Stimulated activated CD4-positive, alpha-beta T cell treated with anti-CD3 and anti-CD28 coated beads, Interleukin-1b, Interleukin-23, amount 100 ng/mL, for 4 hours (primary cell): ENCODE measurements around the gene COASY.

Experiments
- DNase-seq, 2 donors: peaks; one replicate each; pipeline ENCODE4 v3.0.0-alpha.2; 2020; ENCODE audit warnings: low read depth in 2 of 2

The COASY gene

DNA sequence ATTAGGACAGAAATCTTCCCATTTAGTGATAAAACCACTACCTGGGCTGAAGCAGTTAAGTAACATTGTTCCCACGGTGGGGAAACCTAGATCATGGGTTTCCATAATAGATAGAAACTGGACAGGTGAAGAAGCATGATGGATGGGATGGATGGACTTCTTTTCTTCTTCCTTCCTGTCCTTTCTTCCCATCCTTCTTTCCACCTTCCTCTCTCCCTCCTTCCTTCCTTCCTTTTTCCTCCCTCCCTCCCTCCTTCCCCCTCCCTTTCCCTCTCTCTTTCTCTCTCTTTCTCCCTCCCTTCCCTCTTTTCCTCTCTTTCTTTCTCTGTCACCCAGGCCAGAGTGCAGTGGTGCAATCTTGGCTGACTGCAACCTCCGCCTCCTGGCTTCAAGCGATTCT, 12.5 kb downstream of the COASY start:
- no peak for DNase-seq

DNA sequence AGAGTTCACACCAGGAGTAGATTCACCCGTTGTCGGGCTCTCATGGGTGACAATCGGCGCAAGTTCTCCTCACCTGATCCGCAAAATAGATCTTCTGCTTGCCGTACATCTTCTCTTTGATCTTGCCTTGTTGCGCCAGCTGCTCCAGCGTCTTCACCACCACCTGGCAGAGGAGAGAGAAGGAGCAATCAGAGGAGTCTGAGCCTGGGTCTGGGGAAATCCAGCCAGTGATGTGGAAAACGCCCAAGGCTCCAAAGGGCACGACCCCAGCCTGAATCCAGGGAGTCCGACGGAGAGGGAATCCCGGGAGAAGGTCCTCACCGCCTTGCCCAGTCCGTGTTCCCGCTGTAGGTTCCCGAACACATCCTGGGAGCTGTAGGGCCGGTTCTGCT, 15.2 kb downstream of the COASY start:
- DNase-seq, result no peak

DNA sequence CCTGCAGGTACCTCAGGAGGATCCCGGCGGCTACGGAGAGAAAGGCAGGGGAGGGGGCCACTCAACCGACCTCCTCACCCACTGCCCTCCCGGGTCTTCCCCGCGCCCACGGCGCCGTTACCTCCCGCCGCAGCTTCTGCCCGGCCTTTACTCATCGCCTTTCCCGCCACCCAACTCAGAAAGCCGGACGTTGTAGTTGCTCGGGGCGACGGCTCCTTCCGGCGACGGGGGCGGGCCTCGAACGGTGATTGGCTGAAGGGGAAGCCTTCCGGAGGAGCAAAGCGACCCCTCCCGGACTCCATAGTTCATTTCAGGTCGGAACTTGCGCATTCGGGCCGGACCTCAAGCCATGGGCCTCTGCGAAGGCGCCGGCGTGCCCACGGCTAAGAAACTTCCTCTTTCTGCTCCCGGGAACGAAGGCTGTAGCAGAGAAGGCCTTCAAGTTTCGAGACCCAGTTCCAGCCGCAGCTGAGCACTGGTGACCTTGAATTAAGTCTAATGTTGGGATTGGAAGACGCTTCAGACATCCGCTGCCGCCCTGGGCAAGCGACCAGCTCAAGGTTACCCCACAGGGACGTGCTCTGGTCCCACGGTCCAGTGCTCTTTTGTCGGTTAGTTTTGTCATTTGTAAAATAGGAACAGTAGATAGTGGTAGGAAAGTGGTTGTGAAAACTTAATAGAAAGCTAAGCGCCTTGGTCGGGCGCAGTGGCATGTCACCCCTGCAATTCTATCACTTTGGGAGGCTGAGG, 15.8 kb downstream of the COASY start, which contains the start of gene PSMC3IP:
PSMC3IP (minus strand) TSS at position 198 of the 750 bp plus-strand sequence; CDS start at position 155, 43 bp downstream.
- DNase-seq, result peak; percentile 82 to 92

DNA sequence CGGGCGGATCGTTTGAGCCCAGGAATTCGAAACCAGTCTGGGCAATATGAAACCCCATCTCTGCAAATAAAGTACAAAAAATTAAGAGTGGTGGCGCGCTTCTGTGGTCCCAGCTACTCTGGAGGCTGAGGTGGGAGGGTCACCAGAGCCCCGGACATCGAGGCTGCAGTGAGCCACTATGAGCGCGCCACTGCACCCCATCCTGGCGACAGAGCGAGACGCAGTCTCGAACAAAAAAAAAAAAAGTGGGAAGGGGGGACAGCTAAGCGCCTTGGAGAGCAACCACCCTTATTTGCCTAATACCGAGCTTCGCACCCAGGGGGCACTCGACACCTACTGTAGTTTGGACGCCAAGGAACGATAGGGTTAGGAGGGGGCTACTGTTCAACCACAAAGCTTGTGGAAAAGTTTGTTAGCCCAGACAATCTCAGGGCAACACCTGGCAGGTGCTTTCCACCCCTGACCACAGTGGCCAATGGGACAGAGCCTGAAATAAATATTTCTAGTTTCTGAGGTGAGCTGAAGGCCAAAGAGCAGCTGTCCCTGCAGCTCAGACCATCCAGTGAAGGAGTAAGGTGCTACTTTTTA, 16.4 kb downstream of the COASY start:
- DNase-seq, result peak; percentile 51 to 65

DNA sequence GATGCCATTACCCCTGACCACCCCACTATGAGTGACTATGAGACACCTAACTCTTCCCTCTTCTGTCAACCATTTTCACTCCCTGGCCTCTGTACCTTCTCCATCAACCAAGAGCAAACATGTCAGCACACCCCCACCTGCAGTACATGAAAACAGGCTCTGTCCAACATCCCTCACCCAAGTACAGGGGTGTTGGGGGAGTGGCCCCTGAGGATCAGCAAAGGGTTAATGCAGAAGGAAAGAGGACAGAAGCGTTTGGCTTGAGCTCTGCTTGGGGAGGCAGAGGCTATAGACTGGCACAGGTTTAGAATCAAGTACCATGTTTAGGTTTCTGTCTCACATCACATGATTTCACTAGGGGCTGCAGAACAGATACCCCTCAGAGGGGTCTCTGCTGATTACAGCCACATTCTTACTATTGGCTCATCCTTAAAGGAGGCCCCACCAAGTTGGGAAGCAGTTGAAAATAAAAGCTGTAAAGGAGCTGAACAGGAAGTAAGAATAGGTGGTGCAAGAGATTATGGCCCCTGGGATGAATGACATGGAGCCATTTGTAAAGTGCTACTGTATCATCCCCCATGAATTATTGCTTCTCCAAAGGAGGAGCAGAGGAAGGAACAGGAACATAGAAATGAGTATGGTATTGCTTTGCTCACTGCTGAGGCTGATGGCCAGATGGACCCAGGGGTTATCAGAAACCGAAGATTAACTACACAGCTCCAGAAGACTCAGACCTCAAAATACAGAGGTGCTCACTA, 18.0 kb downstream of the COASY start:
- DNase-seq, result no peak

DNA sequence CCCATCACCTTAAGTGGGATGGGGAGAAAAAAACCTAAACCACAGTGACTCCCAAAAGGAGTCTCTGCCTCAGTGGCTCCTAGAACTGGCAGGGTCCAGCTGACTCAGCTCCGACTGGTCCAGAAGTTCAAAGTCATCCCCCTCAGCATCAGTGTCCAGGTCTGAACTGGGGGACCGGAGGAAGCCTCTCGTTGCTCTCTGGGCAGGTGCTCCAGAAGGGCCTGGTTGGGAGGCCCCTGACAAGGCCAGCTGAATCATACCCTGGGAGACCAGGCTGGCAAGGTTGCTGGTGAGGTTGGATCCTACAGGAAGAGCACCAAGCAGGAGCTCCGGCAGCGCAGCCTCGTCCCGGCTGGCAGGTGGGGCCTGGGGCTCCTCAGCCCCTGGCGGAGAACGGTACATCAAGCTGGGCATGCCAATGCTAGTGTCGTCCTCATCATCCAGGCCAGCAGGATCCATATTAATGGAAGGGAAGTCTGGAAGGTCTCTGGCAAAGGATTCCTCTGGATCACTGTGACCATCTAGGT, 19.9 kb downstream of the COASY start:
- no peak for DNase-seq

DNA sequence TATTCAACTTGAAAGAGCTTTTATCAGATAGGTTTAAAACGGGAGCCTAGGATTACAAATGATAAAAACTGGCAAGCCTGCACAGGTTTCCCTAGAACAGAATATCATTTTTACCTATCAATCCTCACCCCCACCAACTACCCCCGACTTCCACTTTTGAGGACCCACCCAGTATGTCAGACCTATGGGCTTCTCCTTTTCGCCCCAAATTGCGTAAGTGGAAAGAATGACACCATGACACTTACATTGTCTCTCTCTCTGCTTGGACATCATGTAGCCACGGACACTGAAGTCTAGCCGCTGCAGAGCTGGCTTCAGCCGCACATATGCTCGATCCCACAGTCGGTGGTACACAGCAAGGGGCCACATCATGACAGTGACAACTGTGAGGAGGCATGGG, 22.9 kb downstream of the COASY start:
- DNase-seq, result no peak

DNA sequence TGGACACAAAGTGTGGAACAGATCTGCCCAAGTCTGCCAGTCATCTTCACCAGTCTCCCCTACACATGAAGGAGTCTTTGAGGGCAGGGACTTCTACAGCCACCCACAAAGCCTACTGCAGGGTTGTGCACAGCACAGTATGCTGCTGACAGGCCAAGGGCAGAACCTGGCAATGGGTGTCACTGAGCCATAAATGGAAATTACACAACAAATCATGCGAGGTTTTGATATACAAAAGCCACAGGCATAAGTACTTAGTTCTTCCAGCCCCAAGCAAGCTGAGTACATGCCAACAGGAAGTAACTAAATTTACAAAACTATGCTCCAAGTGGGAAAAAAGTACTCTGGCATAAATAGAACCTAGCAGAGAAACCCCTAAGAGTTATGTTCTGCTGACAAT, 23.4 kb downstream of the COASY start:
- no peak for DNase-seq

DNA sequence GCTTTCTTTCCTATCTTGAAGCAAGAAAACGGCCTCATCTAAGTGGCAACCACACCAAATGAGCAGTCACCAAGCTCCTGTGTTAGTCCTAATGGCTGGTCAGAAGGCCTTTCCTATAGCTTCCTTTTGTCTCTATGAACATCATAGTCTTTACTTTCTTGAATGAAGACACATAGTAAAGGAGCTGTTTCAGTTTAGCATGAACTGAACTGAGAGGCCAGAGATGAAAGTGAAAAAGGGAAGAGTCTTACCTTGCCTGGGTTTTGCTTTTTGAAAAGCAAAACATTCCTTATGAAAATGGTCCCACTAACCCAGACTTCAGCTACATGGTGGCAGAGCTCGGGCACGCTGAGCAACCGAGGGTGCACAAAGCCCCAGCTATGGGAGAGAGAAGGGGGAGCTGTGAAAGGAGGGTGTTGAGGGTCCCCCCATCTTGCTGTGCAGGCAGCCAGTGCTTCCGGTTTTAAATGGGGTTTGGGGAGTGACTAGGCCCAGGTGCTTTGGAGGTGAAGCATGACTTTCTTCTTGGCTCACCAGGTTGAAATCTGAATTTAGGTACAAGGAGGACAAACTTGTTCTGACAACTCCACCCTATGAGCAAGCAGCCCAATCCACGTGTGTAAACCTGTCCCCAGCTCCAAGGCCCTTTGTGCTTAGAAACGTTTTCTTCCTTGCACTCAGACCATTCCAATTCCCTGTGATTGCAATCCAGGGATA, 24.7 kb downstream of the COASY start:
- DNase-seq, result no peak

DNA sequence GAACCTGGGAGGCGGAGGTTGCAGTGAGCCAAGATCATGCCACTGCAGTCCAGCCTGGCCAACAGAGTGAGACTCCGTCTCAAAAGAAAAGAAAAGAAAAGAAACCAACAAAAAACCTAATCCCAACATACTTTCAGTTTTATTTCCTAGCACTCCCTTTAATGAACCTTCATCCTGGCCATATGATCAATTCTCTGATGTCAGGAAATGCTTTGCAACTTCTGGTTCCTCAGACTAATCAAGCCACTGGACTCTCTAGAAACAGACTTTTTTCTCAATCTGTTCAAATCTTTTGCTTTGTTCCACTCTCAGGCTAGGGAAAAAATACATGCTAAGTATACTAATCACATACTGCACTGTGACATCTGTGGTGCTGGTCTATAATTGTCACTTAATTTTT, 28.9 kb downstream of the COASY start:
- no peak for DNase-seq

DNA sequence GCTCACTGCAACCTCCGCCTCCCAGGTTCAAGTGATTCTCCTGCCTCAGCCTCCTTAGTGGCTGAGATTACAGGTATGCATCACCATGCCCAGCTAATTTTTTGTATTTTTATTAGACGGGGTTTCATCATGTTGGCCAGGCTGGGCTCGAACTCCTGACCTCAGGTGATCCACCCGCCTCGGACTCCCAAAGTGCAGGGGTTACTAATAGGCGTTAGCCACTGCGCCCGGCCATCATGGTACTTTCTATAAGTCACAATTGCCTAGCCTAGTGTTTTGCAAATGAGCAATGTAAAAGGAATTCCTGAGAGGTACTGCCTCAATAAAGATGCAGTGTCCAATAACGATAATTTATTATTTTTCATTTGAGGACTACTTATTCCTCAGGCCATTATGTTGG, 29.5 kb downstream of the COASY start:
- no peak for DNase-seq

DNA sequence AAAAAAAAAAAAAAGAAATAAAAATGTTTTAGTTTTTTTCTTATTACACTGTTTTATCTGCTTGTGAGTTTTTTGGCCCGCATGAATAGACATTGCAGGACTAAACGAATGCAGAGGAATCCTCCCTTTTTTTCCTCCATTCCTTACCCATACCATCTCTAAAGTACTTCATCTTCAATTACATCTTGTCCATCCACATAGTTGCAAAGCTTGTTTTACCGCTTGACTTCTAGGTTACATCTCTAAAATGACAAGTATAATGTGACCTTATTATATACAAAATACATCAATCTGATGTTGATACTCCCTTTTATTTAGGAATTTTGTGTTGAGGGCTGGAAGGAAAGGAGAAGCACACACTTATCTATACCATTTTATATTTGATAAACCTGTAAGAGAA, 34.4 kb downstream of the COASY start:
- no peak for DNase-seq

DNA sequence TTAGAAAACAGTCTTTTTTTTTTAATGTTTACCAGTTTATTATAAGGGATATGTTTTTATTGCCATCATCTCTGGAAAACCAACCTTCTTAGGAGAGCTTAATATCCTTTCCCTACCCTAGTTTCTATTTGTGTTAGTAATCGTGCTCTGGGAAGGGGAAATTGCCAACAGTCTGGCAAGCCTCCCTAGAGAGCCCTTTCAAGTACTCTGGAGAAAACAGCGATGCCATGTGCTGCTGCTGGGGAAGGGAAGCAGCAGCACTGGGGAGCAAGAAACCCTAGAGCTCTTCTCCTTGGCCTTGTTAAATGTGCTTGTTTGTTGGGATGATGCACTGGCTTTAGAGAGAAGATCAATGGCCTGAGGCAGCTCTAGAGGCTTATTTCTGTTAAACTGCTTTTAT, 37.0 kb downstream of the COASY start:
- DNase-seq, result no peak

DNA sequence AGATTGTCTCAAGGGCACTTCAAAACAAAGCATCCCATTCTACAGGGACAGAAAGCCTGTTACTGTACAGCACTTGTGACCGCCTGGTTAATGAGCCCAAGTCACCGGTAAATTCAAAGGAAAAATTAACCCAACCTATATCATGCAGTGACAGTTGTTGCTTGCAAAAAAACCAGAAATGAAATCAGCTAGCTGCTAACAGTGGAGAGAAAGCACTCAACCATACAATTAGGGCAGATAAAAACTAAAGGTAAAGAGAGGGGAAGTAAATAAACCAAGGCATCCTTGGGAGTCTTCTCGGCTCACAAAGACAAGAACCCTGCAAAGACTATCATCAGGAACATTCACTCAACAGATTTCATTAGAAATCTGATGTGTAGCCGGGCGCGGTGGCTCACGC, 41.4 kb downstream of the COASY start:
- no peak for DNase-seq

DNA sequence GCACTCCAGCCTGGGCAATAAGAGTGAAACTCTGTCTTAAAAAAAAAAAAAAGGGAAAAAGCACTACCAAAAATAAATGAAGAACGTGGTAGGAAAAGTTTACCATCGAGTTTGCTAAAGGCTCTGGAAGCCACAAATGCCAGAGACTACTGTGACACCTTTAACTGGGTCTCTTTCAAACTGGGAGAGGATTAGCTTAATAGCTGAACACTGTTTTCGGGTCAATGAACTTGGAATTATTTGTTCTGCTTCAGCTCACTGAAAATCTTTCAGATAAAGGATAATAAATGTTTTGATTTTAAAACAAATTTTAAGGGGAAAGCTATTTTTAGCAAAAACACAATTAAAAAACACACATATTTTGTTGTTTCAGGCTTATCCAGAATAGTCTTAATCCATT, 45.8 kb downstream of the COASY start:
- no peak for DNase-seq

DNA sequence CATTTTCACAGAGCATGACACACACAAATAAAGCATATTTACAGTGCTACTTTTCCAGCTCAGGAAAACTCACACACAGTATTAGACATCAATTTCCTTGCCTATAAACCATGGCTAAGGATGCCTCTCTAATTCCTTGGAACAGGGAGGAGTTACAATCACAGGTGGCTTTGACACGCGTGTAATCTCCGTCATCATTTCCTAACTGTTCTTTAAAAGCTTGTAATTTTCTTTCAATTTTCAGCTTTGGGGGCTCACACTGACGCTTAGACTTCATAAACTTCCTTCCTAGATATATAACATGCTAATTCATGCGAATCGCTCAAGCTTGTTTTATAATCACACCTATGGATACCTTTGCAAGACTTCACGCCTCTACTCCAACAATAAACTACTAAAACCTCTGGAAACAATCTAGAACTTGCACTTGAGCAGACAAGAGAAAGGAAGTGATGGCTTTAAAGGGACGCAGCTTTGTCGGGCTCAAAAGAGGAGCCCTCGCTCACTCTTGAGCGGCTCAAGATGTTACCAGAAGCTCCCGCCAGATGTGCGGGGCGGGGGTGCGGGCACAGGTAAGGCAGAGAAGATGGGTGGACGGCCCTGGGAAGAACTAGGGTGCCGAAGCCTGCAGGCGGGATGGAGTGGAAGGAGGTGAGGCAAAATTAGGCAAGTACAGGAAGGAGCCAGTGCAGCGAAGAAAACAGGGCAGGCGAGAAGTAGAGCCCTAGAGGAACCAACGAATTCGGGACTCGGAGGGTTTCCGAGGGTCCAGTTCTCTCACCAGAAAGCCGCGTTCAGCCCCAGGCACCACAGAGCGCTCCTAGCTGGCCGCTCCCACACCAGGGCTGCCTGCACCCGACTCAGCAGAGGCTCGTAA, 46.6 kb downstream of the COASY start:
- DNase-seq, result peak in 1 of 2 donors; percentile 6

DNA sequence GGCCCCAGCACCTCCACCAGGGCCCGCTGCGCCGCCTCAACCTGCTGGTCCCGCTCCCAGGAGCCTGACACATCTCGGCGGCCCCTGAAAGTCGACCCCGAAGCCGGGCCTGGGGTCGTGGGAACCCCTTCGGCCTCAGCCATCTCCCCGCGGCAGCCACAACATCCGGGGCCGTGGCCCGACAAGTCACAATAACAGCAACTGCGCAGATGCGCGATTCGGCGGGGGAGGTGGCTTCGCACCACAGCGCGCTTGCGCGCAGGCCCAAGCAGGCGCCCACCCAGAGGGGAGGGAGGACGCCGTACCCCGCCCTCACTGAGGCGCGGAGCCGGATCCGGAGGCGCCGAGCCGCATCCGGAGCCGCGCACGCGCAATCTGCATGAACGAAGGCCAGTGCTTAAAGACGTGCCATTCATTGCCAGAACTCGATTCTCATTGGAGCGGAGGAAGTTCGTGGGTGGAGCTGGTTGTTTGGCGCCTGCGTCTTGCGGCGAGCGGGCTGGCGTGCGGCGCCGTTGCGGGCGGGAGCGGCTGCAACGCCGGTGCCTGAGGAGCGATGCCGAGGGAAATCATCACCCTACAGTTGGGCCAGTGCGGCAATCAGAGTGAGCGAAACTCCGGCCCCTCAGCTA, 47.4 kb downstream of the COASY start, which contains the start of the genes RETREG3 and TUBG1:
RETREG3 (minus strand) TSS at position 193 of the 632 bp plus-strand sequence; CDS start at position 143, 50 bp downstream.
TUBG1 (plus strand) TSS at position 502 of the 632 bp plus-strand sequence; CDS start at position 557, 55 bp downstream.
- peak; percentile 98 to 99 for DNase-seq

DNA sequence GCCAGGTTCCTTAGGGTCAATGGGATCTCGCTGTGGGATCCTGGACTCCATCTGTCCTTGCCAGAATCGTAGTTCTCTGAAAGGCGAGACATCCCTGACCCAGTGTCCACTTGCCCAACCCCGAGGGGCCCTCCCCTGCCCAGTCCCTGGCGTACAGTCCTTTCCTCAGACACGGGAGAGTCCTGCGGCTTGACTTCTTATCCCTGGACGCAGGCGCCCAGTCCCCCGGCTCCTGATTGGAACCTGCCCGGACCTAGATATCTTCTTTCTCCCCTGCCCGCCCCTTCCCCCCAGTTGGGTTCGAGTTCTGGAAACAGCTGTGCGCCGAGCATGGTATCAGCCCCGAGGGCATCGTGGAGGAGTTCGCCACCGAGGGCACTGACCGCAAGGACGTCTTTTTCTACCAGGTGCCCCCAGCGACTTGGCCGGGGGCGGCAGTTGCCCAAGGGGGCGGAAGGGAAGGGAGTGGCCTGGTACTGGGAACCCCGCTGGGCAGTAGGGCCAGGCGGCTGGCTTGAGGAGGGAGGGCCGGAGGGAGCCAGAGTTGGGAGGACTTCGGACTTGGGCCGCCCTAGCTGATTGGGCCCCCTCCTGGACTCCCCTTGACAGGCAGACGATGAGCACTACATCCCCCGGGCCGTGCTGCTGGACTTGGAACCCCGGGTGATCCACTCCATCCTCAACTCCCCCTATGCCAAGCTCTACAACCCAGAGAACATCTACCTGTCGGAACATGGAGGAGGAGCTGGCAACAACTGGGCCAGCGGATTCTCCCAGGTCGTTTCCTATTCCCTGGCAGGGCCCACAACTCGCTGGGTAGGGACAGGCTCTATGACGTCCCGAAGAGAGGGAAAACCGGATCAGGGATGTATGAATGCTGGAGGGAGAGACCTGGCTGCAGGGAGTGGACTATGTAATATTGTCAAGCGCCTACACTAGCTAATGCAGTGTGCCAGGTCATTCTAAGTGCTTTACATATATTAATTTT, 48.2 kb downstream of the COASY start:
- DNase-seq, result peak in 1 of 2 donors; percentile 15

DNA sequence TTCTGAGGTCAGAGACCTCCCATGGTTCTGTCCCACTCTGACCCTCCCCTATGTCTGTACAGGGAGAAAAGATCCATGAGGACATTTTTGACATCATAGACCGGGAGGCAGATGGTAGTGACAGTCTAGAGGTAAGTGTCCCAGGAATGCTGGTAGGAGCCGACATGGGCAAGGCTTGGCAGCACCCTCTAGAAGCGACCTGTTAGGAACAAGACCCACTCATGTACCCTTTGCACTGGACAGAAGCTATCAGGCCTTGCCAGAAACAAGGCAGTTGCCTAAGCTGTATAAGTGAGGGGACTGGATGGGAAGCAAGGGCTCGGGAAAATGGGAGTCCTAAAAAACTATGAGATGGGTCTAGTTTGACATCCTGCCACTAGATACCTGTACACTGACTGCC, 50.1 kb downstream of the COASY start:
- DNase-seq, result no peak
